Measurements from ENCODE around the gene PCDHGA3. TPM values are rescaled to one million over a fixed set of nuclear protein-coding genes. Genes with fewer than 3 reads are reported as not detected.
"Not testable (repeated sequence)": the region's sequence is repeated elsewhere in the genome, so short reads cannot be mapped to it uniquely, and the experiment has no call there.

PCDHGA3 gene
- total and polyA plus RNA-seq, 2 experiments from 2014 or later, result 5.4 to 7.6 TPM

DNA sequence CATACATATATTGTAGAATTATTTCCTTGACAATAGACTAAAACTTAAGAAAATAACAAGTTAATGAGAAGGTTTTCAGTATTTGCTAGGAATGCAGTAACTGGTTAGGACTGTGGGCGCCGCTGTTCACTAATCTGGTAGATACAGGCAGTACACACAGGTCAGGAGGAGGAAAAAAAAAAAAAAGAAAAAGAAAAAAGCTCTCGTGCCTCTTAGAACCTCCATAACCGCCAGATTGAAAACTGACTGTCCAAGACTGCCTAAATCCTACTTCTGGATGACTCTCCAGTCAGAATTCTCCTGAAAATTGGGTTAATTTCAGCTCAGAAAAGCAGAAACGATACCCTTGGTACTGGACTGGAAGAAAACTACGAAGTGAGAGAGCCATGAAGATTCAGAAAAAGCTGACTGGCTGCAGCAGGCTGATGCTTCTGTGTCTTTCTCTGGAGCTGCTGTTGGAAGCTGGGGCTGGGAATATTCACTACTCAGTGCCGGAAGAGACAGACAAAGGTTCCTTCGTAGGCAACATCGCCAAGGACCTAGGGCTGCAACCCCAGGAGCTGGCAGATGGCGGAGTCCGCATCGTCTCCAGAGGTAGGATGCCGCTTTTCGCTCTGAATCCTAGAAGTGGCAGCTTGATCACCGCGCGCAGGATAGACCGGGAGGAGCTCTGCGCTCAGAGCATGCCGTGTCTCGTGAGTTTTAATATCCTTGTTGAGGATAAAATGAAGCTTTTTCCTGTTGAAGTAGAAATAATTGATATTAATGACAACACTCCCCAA is 13.1 kb upstream of the PCDHGA3 start, which contains the start of gene PCDHGA1:
Gene PCDHGA1, plus strand, starts transcription at position 216 of the 782 bp plus-strand sequence.
- Histone ChIP-seq H3K4me2 (ENCODE audit: unreplicated experiment) (peak within 1 kb of the TSS; percentile 86), H3F3A (ENCODE audit: insufficient read depth) (no peaks in the 10 kb centered on the region), H3K9me3 (ENCODE audit: low read depth) (no peaks in the 10 kb centered on the region), H3K4me1 (ENCODE audit: insufficient read depth) (no peaks in the 10 kb centered on the region), H3K36me3 (ENCODE audit: low read depth) (no peaks in the 10 kb centered on the region), H3K79me2 (ENCODE audit: insufficient read depth) (no peaks in the 10 kb centered on the region), H3K27ac (peak within 1 kb of the TSS; percentile 46), H3K9ac (peak within 1 kb of the TSS; percentile 75), H3K9me2 (ENCODE audit: insufficient read depth) (no peaks in the 10 kb centered on the region), H4K20me1 (ENCODE audit: insufficient read depth) (no peaks in the 10 kb centered on the region), H3K4me3 (peak within 1 kb of the TSS; percentile 80), H3K27me3 (replicated peaks; ENCODE audit: insufficient read depth) (no peaks in the 10 kb centered on the region), H2AFZ (peak within 1 kb of the TSS; percentile 96)
- DNase-seq, result peak; percentile 86
- WGBS, 2 experiments (ENCODE audit: low coverage in 1 of 2, low lambda C conversion rate in 2 of 2, missing lambda C conversion rate in 2 of 2), result 30 to 42% methylated on average over 21 of the region's 21 CpGs
- TF ChIP-seq EZH2 (IDR thresholded peaks at IDR 0.05; ENCODE audit: insufficient read depth, poor library complexity, severe bottlenecking), result no peak
- TF ChIP-seq EZH2phosphoT487 (IDR thresholded peaks at IDR 0.05; ENCODE audit: insufficient read depth, low read depth), result no peak
- in situ Hi-C loops (cut with MboI), result loop anchor here (10.0 kb wide), 1 partner anchor 234 kb away; no protein-coding TSS in a partner anchor

DNA sequence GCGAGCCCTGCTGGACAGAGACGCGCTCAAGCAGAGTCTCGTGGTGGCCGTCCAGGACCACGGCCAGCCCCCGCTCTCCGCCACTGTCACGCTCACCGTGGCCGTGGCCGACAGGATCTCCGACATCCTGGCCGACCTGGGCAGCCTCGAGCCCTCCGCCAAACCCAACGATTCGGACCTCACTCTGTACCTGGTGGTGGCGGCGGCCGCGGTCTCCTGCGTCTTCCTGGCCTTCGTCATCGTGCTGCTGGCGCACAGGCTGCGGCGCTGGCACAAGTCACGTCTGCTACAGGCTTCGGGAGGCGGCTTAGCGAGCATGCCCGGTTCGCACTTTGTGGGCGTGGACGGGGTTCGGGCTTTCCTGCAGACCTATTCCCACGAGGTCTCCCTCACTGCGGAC is 11.1 kb upstream of the PCDHGA3 start:
- in situ Hi-C loops (cut with MboI), result loop anchor here (10.0 kb wide), 1 partner anchor 232 kb away; no protein-coding TSS in a partner anchor
- not testable (repeated sequence) for H2AFZ ChIP-seq; H3K4me1 ChIP-seq (ENCODE audit: insufficient read depth); H3K27me3 ChIP-seq (replicated peaks; ENCODE audit: insufficient read depth); H3K9ac ChIP-seq; H3K4me3 ChIP-seq; H4K20me1 ChIP-seq (ENCODE audit: insufficient read depth); H3K9me3 ChIP-seq (ENCODE audit: low read depth); H3K27ac ChIP-seq; H3K36me3 ChIP-seq (ENCODE audit: low read depth); DNase-seq; H3K4me2 ChIP-seq (ENCODE audit: unreplicated experiment); H3K79me2 ChIP-seq (ENCODE audit: insufficient read depth); H3K9me2 ChIP-seq (ENCODE audit: insufficient read depth); H3F3A ChIP-seq (ENCODE audit: insufficient read depth)
- WGBS, 2 experiments (ENCODE audit: low coverage in 1 of 2, low lambda C conversion rate in 2 of 2, missing lambda C conversion rate in 2 of 2), result 49 to 51% methylated on average over 29 to 39 of the region's 39 CpGs

DNA sequence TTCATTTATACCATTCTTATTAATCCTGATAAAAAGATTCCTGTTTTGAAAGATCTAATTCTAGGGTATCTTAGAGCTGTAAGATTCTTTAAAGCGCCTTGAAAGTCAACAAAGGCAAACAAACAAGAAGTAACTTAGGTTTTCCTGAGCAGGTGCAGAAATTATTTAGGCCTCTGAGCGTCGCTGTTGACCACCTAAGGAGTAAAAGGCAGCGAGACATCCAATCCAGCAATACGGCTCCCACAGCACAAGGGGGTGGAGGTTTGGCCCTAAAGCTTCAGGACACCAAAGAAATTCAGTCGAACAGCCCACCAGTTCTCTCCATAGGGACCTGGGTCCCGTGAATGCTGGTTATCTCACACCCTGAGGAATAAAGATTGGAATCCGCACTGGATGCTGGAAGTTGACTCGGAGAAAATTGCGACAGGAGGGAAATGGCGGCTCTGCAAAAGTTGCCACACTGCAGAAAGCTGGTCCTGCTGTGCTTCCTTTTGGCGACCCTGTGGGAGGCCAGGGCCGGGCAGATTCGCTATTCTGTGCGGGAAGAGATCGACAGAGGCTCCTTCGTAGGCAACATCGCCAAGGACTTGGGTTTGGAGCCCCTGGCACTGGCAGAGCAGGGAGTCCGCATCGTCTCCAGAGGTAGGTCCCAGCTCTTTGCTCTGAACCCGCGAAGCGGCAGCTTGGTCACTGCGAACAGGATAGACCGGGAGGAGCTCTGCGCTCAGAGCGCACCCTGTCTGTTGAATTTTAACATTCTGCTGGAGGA is 4.9 kb upstream of the PCDHGA3 start, which contains the start of gene PCDHGA2:
Gene PCDHGA2, plus strand, starts transcription at position 223 of the 769 bp plus-strand sequence.
- peak within 1 kb of the TSS; percentile 20 for H3K27ac ChIP-seq
- peak; percentile 72 for DNase-seq
- no peaks in the 10 kb centered on the region for H3K36me3 ChIP-seq (ENCODE audit: low read depth)
- H3K4me2 ChIP-seq (ENCODE audit: unreplicated experiment), result peak within 1 kb of the TSS; percentile 58
- no peaks in the 10 kb centered on the region for H3K9me2 ChIP-seq (ENCODE audit: insufficient read depth)
- in situ Hi-C loops (cut with MboI), result loop anchor here (10.0 kb wide), 1 partner anchor 226 kb away; no protein-coding TSS in a partner anchor
- H3K4me3 ChIP-seq, result peak within 1 kb of the TSS; percentile 69
- no peaks in the 10 kb centered on the region for H3F3A ChIP-seq (ENCODE audit: insufficient read depth)
- H3K27me3 ChIP-seq (replicated peaks; ENCODE audit: insufficient read depth), result no peaks in the 10 kb centered on the region
- H3K9ac ChIP-seq, result peak within 1 kb of the TSS; percentile 69
- H4K20me1 ChIP-seq (ENCODE audit: insufficient read depth), result no peaks in the 10 kb centered on the region
- 18 to 21% methylated on average over 27 of the region's 27 CpGs for WGBS, 2 experiments (ENCODE audit: low coverage in 1 of 2, low lambda C conversion rate in 2 of 2, missing lambda C conversion rate in 2 of 2)
- H3K79me2 ChIP-seq (ENCODE audit: insufficient read depth), result no peaks in the 10 kb centered on the region
- TF ChIP-seq EZH2 (IDR thresholded peaks at IDR 0.05; ENCODE audit: insufficient read depth, poor library complexity, severe bottlenecking), result no peak
- TF ChIP-seq EZH2phosphoT487 (IDR thresholded peaks at IDR 0.05; ENCODE audit: insufficient read depth, low read depth), result no peak
- H3K9me3 ChIP-seq (ENCODE audit: low read depth), result no peaks in the 10 kb centered on the region
- peak within 1 kb of the TSS; percentile 86 for H2AFZ ChIP-seq
- H3K4me1 ChIP-seq (ENCODE audit: insufficient read depth), result no peaks in the 10 kb centered on the region

DNA sequence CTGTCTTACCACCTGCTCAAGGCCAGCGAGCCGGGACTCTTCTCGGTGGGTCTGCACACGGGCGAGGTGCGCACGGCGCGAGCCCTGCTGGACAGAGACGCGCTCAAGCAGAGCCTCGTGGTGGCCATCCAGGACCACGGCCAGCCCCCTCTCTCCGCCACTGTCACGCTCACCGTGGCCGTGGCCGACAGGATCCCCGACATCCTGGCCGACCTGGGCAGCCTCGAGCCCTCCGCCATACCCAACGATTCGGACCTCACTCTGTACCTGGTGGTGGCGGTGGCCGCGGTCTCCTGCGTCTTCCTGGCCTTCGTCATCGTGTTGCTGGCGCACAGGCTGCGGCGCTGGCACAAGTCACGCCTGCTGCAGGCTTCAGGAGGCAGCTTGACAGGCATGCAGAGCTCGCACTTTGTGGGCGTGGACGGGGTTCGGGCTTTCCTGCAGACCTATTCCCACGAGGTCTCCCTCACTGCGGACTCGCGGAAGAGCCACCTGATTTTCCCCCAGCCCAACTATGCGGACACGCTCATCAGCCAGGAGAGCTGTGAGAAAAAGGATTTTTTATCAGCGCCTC is 2.8 kb upstream of the PCDHGA3 start:
- H3K27ac ChIP-seq; H3K27me3 ChIP-seq (replicated peaks; ENCODE audit: insufficient read depth); H3K9me3 ChIP-seq (ENCODE audit: low read depth); H3K9ac ChIP-seq; H3K4me3 ChIP-seq; H4K20me1 ChIP-seq (ENCODE audit: insufficient read depth); H2AFZ ChIP-seq; H3K4me1 ChIP-seq (ENCODE audit: insufficient read depth); H3K9me2 ChIP-seq (ENCODE audit: insufficient read depth); in situ Hi-C loops (cut with MboI); DNase-seq; H3F3A ChIP-seq (ENCODE audit: insufficient read depth); H3K36me3 ChIP-seq (ENCODE audit: low read depth); H3K79me2 ChIP-seq (ENCODE audit: insufficient read depth); H3K4me2 ChIP-seq (ENCODE audit: unreplicated experiment): not testable (repeated sequence)
- 53 to 60% methylated on average over 30 to 34 of the region's 45 CpGs for WGBS, 2 experiments (ENCODE audit: low coverage in 1 of 2, low lambda C conversion rate in 2 of 2, missing lambda C conversion rate in 2 of 2)

All from GM23248 (cell line).